ENCODE data around the gene CDK10.

GRCh38 chr16:89643769-89644300 lies 42.7 kb upstream of the CDK10 start:
- TF ChIP-seq, protein P1, sequence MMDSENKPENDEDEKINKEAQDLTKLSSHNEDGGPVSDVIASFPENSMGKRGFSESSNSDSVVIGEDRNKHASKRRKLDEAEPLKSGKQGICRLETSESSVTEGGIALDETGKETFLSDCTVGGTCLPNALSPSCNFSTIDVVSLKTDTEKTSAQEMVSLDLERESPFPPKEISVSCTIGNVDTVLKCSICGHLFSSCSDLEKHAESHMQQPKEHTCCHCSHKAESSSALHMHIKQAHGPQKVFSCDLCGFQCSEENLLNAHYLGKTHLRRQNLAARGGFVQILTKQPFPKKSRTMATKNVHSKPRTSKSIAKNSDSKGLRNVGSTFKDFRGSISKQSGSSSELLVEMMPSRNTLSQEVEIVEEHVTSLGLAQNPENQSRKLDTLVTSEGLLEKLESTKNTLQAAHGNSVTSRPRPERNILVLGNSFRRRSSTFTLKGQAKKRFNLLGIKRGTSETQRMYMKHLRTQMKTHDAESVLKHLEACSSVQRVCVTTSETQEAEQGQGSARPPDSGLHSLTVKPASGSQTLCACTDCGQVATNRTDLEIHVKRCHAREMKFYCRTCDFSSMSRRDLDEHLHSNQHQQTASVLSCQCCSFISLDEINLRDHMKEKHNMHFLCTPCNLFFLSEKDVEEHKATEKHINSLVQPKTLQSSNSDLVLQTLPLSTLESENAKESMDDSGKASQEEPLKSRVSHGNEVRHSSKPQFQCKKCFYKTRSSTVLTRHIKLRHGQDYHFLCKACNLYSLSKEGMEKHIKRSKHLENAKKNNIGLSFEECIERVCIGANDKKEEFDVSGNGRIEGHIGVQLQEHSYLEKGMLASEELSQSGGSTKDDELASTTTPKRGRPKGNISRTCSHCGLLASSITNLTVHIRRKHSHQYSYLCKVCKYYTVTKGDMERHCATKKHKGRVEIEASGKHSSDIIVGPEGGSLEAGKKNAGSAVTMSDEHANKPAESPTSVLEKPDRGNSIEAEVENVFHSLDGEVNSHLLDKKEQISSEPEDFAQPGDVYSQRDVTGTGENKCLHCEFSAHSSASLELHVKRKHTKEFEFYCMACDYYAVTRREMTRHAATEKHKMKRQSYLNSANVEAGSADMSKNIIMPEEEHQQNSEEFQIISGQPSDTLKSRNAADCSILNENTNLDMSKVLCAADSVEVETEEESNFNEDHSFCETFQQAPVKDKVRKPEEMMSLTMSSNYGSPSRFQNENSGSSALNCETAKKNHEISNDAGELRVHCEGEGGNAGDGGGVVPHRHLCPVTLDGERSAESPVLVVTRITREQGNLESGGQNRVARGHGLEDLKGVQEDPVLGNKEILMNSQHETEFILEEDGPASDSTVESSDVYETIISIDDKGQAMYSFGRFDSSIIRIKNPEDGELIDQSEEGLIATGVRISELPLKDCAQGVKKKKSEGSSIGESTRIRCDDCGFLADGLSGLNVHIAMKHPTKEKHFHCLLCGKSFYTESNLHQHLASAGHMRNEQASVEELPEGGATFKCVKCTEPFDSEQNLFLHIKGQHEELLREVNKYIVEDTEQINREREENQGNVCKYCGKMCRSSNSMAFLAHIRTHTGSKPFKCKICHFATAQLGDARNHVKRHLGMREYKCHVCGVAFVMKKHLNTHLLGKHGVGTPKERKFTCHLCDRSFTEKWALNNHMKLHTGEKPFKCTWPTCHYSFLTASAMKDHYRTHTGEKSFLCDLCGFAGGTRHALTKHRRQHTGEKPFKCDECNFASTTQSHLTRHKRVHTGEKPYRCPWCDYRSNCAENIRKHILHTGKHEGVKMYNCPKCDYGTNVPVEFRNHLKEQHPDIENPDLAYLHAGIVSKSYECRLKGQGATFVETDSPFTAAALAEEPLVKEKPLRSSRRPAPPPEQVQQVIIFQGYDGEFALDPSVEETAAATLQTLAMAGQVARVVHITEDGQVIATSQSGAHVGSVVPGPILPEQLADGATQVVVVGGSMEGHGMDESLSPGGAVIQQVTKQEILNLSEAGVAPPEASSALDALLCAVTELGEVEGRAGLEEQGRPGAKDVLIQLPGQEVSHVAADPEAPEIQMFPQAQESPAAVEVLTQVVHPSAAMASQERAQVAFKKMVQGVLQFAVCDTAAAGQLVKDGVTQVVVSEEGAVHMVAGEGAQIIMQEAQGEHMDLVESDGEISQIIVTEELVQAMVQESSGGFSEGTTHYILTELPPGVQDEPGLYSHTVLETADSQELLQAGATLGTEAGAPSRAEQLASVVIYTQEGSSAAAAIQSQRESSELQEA (IDR thresholded peaks at IDR 0.05; ENCODE audit: low read depth): no peak
- no peak for TF ChIP-seq KDM2B (CRISPR knock-in tag; IDR thresholded peaks at IDR 0.05)
- no peak for TF ChIP-seq JUND (IDR thresholded peaks at IDR 0.05; ENCODE audit: borderline replicate concordance, low read depth, low read length)
- no peak for TF ChIP-seq JUND (tag; IDR thresholded peaks at IDR 0.05; ENCODE audit: borderline replicate concordance, low read depth, low read length)
- no peak for TF ChIP-seq NRF1 (conservative IDR thresholded peaks at IDR 0.05 in 1 of 2, IDR thresholded peaks at IDR 0.05 in 1 of 2)
